HEK293 (cell line): ENCODE results near the gene POLR2H.

Experiments used
- CTCF ChIA-PET: fragments of 350-600 bp; formaldehyde crosslinking; extraction: SDS; loops from one replicate; lab custom pipeline; 2021; ENCODE audit warnings: antibody characterized with exemption; lab: Yijun Ruan, JAX
- POLR2A ChIA-PET: fragments of 300-600 bp; formaldehyde crosslinking; extraction: SDS; loops from one replicate; lab custom pipeline; 2020; ENCODE audit warnings: antibody characterized with exemption, inconsistent platforms; lab: Yijun Ruan, JAX
- H3K27ac ChIP-seq: fragments of 200-500 bp; sonication (Bioruptor generic); 2 replicates; pipeline ENCODE4 v1.5.1; 2014; ENCODE audit warnings: low read depth, low read length, control low read depth, inconsistent platforms; ENCODE audit errors: extremely low read depth
- H3K36me3 ChIP-seq, 2 experiments: fragments of 200-500 bp in 1 of 2; sonication (Bioruptor generic) in 1 of 2; 1 replicate in 1 of 2; 2 replicates in 1 of 2; pipeline ENCODE4 v1.5.1; 2014 to 2017; ENCODE audit warnings: inconsistent platforms in 2 of 2, low read length in 2 of 2; ENCODE audit not compliant: control insufficient read depth in 2 of 2, insufficient read depth in 1 of 2
- H3K4me1 ChIP-seq: fragments of 200-500 bp; sonication (Bioruptor generic); 2 replicates; pipeline ENCODE4 v1.5.1; 2014; ENCODE audit warnings: mild to moderate bottlenecking, low read length, inconsistent platforms; ENCODE audit not compliant: control insufficient read depth, insufficient read depth
- H3K4me3 ChIP-seq: 2 replicates; pipeline ENCODE4 v1.5.1; 2011; ENCODE audit warnings: low read depth, mild to moderate bottlenecking, control low read depth, low read length, moderate library complexity
- H3K9me3 ChIP-seq: fragments of 200-500 bp; sonication (Bioruptor generic); 2 replicates; pipeline ENCODE4 v1.5.1; 2014; ENCODE audit warnings: low read depth, low read length, inconsistent platforms; ENCODE audit not compliant: control insufficient read depth, insufficient read depth
- EGR2 ChIP-seq: fragments of 450-650 bp; formaldehyde crosslinking; IDR thresholded peaks from 2 replicates; pipeline ENCODE4 v1.5.1; 2016; ENCODE audit warnings: low read depth, missing biosample characterization, missing genetic modification characterization
- HIC1 ChIP-seq: fragments of 450-650 bp; formaldehyde crosslinking; IDR thresholded peaks from 2 replicates; pipeline ENCODE4 v1.5.1; 2016; ENCODE audit warnings: missing biosample characterization, missing genetic modification characterization
- OSR2 ChIP-seq: fragments of 450-650 bp; formaldehyde crosslinking; IDR thresholded peaks from 2 replicates; pipeline ENCODE4 v1.5.1; 2016; ENCODE audit warnings: missing biosample characterization, missing genetic modification characterization
- SETDB1 ChIP-seq: IDR thresholded peaks from one replicate; pipeline ENCODE4 v1.6.1; 2017; ENCODE audit warnings: mild to moderate bottlenecking, low read length, moderate library complexity, mixed read lengths; ENCODE audit not compliant: insufficient read length
- ZFHX2 ChIP-seq: fragments of 450-650 bp; formaldehyde crosslinking; conservative IDR thresholded peaks from 2 replicates; pipeline ENCODE4 v1.5.1; 2016; ENCODE audit warnings: missing biosample characterization, missing genetic modification characterization
- ZNF24 ChIP-seq: fragments of 450-650 bp; formaldehyde crosslinking; IDR thresholded peaks from 2 replicates; pipeline ENCODE4 v1.5.1; 2016; ENCODE audit warnings: missing biosample characterization, missing genetic modification characterization
- ZNF292 ChIP-seq: fragments of 450-650 bp; formaldehyde crosslinking; IDR thresholded peaks from 2 replicates; pipeline ENCODE4 v1.5.1; 2016; ENCODE audit warnings: low read depth, missing biosample characterization, missing genetic modification characterization, borderline replicate concordance
- ZNF404 ChIP-seq: fragments of 450-650 bp; formaldehyde crosslinking; IDR thresholded peaks from 2 replicates; pipeline ENCODE4 v1.5.1; 2017; ENCODE audit warnings: missing biosample characterization, missing genetic modification characterization
- ZNF610 ChIP-seq: fragments of 450-650 bp; formaldehyde crosslinking; IDR thresholded peaks from 2 replicates; pipeline ENCODE4 v1.5.1; 2016; ENCODE audit warnings: missing biosample characterization, missing genetic modification characterization, borderline replicate concordance
- ZNF624 ChIP-seq: fragments of 450-650 bp; formaldehyde crosslinking; IDR thresholded peaks from 2 replicates; pipeline ENCODE4 v1.5.1; 2017; ENCODE audit warnings: missing biosample characterization, missing genetic modification characterization
- ZNF76 ChIP-seq: fragments of 450-650 bp; formaldehyde crosslinking; IDR thresholded peaks from 2 replicates; pipeline ENCODE4; 2016; ENCODE audit warnings: low read depth, missing biosample characterization, missing genetic modification characterization, borderline replicate concordance
- ZNF843 ChIP-seq: fragments of 450-650 bp; formaldehyde crosslinking; IDR thresholded peaks from 2 replicates; pipeline ENCODE4 v1.5.1; 2016; ENCODE audit warnings: missing biosample characterization, missing genetic modification characterization
- TF ChIP-seq, protein P1 (sequence below): fragments of 450-650 bp; formaldehyde crosslinking; conservative IDR thresholded peaks from 2 replicates; pipeline ENCODE4 v1.5.1; 2016; ENCODE audit warnings: low read depth, missing biosample characterization, missing genetic modification characterization

Gene POLR2H

GRCh38 chr3:184384342-184384741 is 22.8 kb downstream of the POLR2H start:
- CTCF ChIA-PET: interaction anchor here (2.4 kb wide), 1 partner anchor 13 kb away, joined by 8 read pairs; no protein-coding TSS in a partner anchor

DNA sequence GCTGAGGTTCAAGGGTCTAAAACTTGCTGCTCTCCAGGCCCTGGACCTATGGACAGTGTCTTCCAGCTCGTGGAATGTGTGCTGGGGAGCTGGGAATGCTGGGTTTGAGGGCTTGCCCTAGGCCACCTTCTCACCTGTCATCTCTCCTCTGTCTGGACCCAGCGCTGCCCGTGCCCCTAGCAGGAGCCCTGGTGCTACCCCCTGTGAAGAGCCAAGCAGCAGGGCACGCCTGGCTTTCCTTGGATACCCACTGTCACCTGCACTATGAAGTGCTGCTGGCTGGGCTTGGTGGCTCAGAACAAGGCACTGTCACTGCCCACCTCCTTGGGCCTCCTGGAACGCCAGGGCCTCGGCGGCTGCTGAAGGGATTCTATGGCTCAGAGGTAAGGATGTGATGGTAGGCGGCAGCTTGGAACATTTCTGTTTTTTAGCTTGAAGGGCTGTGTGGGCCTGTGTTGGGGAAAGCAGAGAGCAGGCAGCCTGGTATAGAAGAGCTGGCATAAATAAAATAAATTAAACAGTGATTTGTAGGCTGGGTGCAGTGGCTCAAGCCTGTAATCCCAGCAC is 23.4 kb downstream of the POLR2H start:
- no peak overlapping the region for H3K4me3 ChIP-seq
- H3K36me3 ChIP-seq: peaks cover 0 to 29% of the 10 kb centered on the region in 2 experiments; a peak in 1 of 3 replicates
- no peak overlapping the region for H3K27ac ChIP-seq
- no peak for TF ChIP-seq HIC1 (tag by site-specific recombination)
- TF ChIP-seq ZNF76 (tag by site-specific recombination): no peak
- TF ChIP-seq, protein P1, sequence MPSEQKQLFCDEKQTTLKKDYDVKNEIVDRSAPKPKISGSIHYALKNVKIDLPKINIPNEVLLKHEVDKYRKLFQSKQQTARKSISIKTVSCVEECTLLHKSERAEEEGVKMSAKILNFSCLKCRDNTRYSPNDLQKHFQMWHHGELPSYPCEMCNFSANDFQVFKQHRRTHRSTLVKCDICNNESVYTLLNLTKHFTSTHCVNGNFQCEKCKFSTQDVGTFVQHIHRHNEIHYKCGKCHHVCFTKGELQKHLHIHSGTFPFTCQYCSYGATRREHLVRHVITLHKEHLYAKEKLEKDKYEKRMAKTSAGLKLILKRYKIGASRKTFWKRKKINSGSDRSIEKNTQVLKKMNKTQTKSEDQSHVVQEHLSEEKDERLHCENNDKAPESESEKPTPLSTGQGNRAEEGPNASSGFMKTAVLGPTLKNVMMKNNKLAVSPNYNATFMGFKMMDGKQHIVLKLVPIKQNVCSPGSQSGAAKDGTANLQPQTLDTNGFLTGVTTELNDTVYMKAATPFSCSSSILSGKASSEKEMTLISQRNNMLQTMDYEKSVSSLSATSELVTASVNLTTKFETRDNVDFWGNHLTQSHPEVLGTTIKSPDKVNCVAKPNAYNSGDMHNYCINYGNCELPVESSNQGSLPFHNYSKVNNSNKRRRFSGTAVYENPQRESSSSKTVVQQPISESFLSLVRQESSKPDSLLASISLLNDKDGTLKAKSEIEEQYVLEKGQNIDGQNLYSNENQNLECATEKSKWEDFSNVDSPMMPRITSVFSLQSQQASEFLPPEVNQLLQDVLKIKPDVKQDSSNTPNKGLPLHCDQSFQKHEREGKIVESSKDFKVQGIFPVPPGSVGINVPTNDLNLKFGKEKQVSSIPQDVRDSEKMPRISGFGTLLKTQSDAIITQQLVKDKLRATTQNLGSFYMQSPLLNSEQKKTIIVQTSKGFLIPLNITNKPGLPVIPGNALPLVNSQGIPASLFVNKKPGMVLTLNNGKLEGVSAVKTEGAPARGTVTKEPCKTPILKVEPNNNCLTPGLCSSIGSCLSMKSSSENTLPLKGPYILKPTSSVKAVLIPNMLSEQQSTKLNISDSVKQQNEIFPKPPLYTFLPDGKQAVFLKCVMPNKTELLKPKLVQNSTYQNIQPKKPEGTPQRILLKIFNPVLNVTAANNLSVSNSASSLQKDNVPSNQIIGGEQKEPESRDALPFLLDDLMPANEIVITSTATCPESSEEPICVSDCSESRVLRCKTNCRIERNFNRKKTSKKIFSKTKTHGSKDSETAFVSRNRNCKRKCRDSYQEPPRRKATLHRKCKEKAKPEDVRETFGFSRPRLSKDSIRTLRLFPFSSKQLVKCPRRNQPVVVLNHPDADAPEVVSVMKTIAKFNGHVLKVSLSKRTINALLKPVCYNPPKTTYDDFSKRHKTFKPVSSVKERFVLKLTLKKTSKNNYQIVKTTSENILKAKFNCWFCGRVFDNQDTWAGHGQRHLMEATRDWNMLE (tag by site-specific recombination): no peak
- TF ChIP-seq ZNF610 (tag by site-specific recombination): no peak
- TF ChIP-seq ZNF404 (tag by site-specific recombination): no peak
- TF ChIP-seq SETDB1: no peak
- no peak for TF ChIP-seq ZNF292 (tag by site-specific recombination)
- no peak for TF ChIP-seq OSR2 (tag by site-specific recombination)
- no peak for TF ChIP-seq ZNF624
- TF ChIP-seq ZNF24: no peak
- H3K4me1 ChIP-seq: no peaks in the 10 kb centered on the region
- H3K9me3 ChIP-seq: no peaks in the 10 kb centered on the region
- CTCF ChIA-PET: interaction anchor here (0.6 to 2.4 kb wide), 2 partner anchors 13 to 1212 kb away, joined by 4 to 8 read pairs; no protein-coding TSS in a partner anchor
- POLR2A ChIA-PET: interaction anchor here (0.8 to 1.3 kb wide), 2 partner anchors 10 to 12 kb away, joined by 3 read pairs; no protein-coding TSS in a partner anchor

More at GRCh38 chr3:184384342-184384741, 22.8 kb downstream of the POLR2H start:
- no peaks in the 10 kb centered on the region for H3K4me1 ChIP-seq
- H3K36me3 ChIP-seq: peaks cover 0 to 29% of the 10 kb centered on the region in 2 experiments; a peak in 1 of 3 replicates
- POLR2A ChIA-PET: interaction anchor here (0.8 to 1.3 kb wide), 2 partner anchors 9 to 12 kb away, joined by 3 read pairs; no protein-coding TSS in a partner anchor
- H3K4me3 ChIP-seq: no peak overlapping the region
- TF ChIP-seq ZFHX2 (tag by site-specific recombination) (peak; percentile 53), ZNF843 (tag by site-specific recombination) (no peak), EGR2 (tag by site-specific recombination) (peak; percentile 66)
- TF ChIP-seq, all 188 proteins: peak for 2
- no peaks in the 10 kb centered on the region for H3K9me3 ChIP-seq
- H3K27ac ChIP-seq: no peak overlapping the region
